ENCODE measurements around the gene SIX2. TPM values are rescaled to one million over a fixed set of nuclear protein-coding genes. Genes with fewer than 3 reads are reported as not detected.

Gene SIX2
- total and polyA plus RNA-seq, 10 donors, result 0.03 to 0.20 (median 0.03) TPM; not detected in 7

DNA sequence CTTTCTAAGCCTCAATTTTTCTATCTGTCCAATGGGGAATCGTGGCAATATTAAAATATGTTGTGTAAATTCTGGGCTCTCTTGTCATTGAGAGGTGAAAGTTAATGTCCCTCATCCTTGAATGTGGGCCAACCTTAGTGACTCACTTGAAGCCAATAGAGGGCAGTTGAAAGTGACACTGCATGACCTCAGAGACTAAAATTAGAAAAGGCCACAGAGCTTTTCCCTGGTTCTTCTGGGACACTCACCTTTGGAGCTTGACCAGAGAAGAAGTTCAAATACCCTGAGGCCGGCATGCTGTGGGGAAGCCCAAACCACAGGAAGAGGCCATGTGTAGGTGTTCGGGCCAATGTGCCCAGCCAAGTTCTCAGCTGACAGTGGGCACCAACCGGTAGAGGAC, 24.1 kb upstream of the SIX2 start:
- intact Hi-C loops (cut with DNase I; ENCODE audit: low total_unique reads), result no loop called here

DNA sequence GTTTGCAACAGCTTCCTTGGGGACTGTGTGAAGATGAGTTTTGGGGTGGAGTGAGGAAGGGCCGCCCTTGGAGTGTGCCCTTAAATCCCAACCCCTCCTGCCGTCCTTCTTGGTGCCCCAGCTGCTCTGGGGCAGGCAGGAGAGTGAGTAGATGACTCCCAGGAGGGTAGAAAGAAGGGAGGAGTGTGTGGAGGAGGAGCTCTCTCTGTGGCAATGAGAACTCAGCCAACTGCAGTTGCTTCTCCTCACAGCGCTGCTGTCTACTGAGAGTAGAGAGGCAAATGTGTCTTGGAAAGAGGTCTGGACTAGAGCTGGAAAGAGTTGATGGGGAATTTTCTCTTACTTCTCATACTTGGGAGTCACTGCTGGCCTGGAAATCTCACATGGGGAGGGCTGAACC, 21.8 kb upstream of the SIX2 start:
- TF ChIP-seq POLR2A (IDR thresholded peaks at IDR 0.05) (no peak), POLR2AphosphoS5 (IDR thresholded peaks at IDR 0.05) (no peak)
- TF ChIP-seq, protein P1, sequence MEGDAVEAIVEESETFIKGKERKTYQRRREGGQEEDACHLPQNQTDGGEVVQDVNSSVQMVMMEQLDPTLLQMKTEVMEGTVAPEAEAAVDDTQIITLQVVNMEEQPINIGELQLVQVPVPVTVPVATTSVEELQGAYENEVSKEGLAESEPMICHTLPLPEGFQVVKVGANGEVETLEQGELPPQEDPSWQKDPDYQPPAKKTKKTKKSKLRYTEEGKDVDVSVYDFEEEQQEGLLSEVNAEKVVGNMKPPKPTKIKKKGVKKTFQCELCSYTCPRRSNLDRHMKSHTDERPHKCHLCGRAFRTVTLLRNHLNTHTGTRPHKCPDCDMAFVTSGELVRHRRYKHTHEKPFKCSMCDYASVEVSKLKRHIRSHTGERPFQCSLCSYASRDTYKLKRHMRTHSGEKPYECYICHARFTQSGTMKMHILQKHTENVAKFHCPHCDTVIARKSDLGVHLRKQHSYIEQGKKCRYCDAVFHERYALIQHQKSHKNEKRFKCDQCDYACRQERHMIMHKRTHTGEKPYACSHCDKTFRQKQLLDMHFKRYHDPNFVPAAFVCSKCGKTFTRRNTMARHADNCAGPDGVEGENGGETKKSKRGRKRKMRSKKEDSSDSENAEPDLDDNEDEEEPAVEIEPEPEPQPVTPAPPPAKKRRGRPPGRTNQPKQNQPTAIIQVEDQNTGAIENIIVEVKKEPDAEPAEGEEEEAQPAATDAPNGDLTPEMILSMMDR (IDR thresholded peaks at IDR 0.05 in 8 of 11, conservative IDR thresholded peaks at IDR 0.05 in 3 of 11), result no peak
- DNase-seq, result no peak
- no peak overlapping the region for H3K27ac ChIP-seq
- H3K27me3 ChIP-seq (replicated peaks in 1 of 7), result peaks cover 0 to 30% (median 0%) of the 10 kb centered on the region in 7 donors
- no peaks in the 10 kb centered on the region for H3K9me3 ChIP-seq
- H3K4me3 ChIP-seq, result no peak overlapping the region
- no peaks in the 10 kb centered on the region for H3K4me1 ChIP-seq
- intact Hi-C loops (cut with DNase I; ENCODE audit: low total_unique reads), result no loop called here
- 74 to 89% (median 84%) methylated on average over 3 of the region's 3 CpGs for WGBS, 5 donors
- H3K36me3 ChIP-seq, result no peaks in the 10 kb centered on the region

More for the DNA sequence above, 24.1 kb upstream of the SIX2 start:
- no peak for TF ChIP-seq POLR2AphosphoS5 (IDR thresholded peaks at IDR 0.05)
- H3K9me3 ChIP-seq, result no peaks in the 10 kb centered on the region
- H3K27ac ChIP-seq, result no peak overlapping the region
- H3K4me3 ChIP-seq, result no peak overlapping the region
- peaks cover 0 to 26% (median 0%) of the 10 kb centered on the region in 7 donors for H3K27me3 ChIP-seq (replicated peaks in 1 of 7)
- no peaks in the 10 kb centered on the region for H3K4me1 ChIP-seq
- WGBS, 5 donors, result 58 to 85% (median 76%) methylated on average over 4 of the region's 4 CpGs
- no peak for DNase-seq
- no peaks in the 10 kb centered on the region for H3K36me3 ChIP-seq

DNA sequence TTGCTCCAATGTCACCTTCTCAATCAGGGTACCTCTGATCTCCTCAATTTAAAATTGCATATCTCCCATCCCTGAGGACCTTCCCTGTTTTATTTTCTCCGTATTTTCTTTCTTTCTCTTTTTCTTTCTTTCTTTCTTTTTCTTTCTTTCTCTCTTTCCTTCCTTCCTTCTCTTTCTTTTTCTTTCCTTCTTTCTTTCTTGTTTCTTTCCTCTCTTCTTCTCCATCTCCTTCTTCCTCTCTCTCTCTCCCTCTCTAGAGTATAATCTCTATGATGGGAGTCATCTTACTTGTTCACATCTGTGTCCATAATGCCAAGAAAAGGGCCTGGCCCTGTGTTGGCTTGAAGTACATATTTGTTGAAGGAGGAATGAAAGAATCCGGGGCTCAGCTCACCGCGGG, 21.3 kb upstream of the SIX2 start:
- DNase-seq, result no peak

DNA sequence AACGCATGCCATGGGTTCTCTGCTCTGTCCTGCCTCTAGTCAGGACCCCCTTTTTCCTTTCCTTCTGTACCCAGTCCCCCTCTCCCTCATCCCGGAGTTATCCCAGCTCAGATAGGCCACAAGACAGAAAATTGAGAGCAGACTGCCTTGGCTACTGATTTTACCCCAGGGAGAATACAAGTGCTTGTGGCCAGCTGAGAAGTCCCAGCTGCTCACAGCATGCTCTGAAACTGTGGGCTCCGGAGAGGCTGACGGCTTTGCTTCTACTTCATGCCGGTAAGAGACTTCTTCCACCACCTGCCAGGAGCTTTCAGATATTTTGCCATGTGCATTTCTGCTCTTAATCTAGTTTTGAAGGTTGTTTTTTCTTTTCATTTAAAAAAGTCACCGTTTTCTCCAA, 20.0 kb upstream of the SIX2 start:
- intact Hi-C loops (cut with DNase I; ENCODE audit: low total_unique reads), result no loop called here
- Histone ChIP-seq H3K9me3 (no peaks in the 10 kb centered on the region), H3K4me3 (no peak overlapping the region), H3K36me3 (no peaks in the 10 kb centered on the region), H3K27ac (no peak overlapping the region), H3K27me3 (replicated peaks in 1 of 7) (peaks cover 0 to 30% (median 0%) of the 10 kb centered on the region in 7 donors), H3K4me1 (no peaks in the 10 kb centered on the region)
- TF ChIP-seq POLR2A (IDR thresholded peaks at IDR 0.05) (no peak), POLR2AphosphoS5 (IDR thresholded peaks at IDR 0.05) (no peak)
- TF ChIP-seq, protein P1 (IDR thresholded peaks at IDR 0.05 in 8 of 11, conservative IDR thresholded peaks at IDR 0.05 in 3 of 11), result no peak
- 63 to 89% (median 78%) methylated on average over 6 of the region's 6 CpGs for WGBS, 5 donors
- DNase-seq, result no peak

More for the DNA sequence above, 21.3 kb upstream of the SIX2 start:
- H3K4me1 ChIP-seq, result no peaks in the 10 kb centered on the region
- TF ChIP-seq, protein P1 (IDR thresholded peaks at IDR 0.05 in 8 of 11, conservative IDR thresholded peaks at IDR 0.05 in 3 of 11), result no peak
- TF ChIP-seq POLR2A (IDR thresholded peaks at IDR 0.05), result no peak
- no peak for TF ChIP-seq POLR2AphosphoS5 (IDR thresholded peaks at IDR 0.05)
- H3K27me3 ChIP-seq (replicated peaks in 1 of 7), result peaks cover 0 to 30% (median 0%) of the 10 kb centered on the region in 7 donors
- H3K27ac ChIP-seq, result no peak overlapping the region
- no peaks in the 10 kb centered on the region for H3K9me3 ChIP-seq
- 80 to 97% (median 92%) methylated on average over 4 of the region's 4 CpGs for WGBS, 5 donors
- no peak overlapping the region for H3K4me3 ChIP-seq
- no peaks in the 10 kb centered on the region for H3K36me3 ChIP-seq
- intact Hi-C loops (cut with DNase I; ENCODE audit: low total_unique reads), result no loop called here

DNA sequence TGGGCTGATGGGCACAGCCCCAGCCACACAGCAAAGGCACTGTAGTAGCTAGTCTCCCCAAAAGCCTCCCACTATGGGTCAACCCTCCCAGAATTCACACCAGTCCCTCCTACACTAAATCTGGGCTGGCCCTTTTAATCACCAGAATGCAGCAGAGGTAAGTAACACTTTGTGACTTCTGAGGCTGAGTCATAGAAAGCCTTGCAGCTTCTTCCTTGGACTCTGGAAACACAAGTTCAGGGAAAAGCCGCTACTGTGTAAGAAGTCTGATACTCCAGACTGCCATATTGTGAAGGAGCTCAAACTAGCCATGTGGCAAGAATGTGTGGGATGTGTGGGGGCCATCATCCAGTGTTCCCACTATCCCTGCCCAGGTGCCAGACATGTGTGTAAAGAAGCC, 19.0 kb upstream of the SIX2 start:
- H3K9me3 ChIP-seq, result no peaks in the 10 kb centered on the region
- intact Hi-C loops (cut with DNase I; ENCODE audit: low total_unique reads), result no loop called here
- TF ChIP-seq POLR2AphosphoS5 (IDR thresholded peaks at IDR 0.05) (no peak), POLR2A (IDR thresholded peaks at IDR 0.05) (no peak)
- TF ChIP-seq, protein P1 (IDR thresholded peaks at IDR 0.05 in 8 of 11, conservative IDR thresholded peaks at IDR 0.05 in 3 of 11), result no peak
- no peak overlapping the region for H3K27ac ChIP-seq
- H3K4me3 ChIP-seq, result no peak overlapping the region
- no peak for DNase-seq
- H3K4me1 ChIP-seq, result no peaks in the 10 kb centered on the region
- 82 to 100% (median 93%) methylated on average over 1 of the region's 1 CpG for WGBS, 5 donors
- H3K27me3 ChIP-seq (replicated peaks in 1 of 7), result peaks cover 0 to 30% (median 0%) of the 10 kb centered on the region in 7 donors
- no peaks in the 10 kb centered on the region for H3K36me3 ChIP-seq
